Measurements from ENCODE around the gene AGBL4. TPM values are rescaled to one million over a fixed set of nuclear protein-coding genes. Genes with fewer than 3 reads are reported as not detected.

The AGBL4 gene
- total RNA-seq, 6 experiments from 2014 or later, result not detected

DNA sequence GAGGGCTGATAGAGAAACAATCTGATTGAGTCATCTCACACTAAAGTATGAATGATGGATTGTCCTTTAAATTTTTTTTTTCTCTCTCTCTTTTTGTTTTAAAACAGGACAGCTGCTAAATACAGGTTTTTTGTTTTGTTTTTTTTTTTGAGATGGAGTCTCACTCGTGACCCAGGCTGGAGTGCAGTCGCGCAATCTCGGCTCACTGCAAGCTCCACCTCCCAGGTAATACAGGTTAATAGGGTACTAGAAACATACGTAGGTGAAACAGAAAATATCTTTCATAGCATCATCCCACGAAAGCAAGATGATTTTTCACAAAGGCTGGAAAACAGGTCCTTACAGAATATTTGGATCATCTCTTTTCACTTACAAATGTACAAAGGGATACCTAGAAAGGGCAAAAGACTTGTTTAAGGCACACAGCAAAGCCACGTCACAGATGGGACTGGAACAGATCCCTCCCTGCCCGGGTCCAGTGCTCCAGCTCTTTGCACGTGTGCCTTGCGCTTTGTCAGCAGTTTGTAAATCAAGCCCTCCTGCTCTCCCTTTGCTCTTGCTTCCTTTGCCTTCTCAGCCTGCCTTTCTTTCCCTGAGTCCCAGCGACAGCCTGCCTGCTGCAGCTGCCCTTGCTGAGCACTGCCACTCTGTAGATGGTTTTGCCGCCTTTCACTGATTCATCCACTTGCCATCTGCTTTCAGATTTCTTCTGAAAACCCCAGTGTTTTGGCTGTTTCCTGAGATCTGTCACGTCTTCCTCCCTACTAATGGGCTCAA is 1075.8 kb downstream of the AGBL4 start:
- H3K4me1 Mint-ChIP-seq (ENCODE audit: low read depth), result no peaks in the 10 kb centered on the region
- no peak overlapping the region for H3K4me3 Mint-ChIP-seq
- no peaks in the 10 kb centered on the region for H3K36me3 Mint-ChIP-seq (ENCODE audit: low read depth)
- H3K27ac Mint-ChIP-seq, result no peak overlapping the region
- no peak for DNase-seq
- H3K9me3 Mint-ChIP-seq, result peaks cover 48% of the 10 kb centered on the region
- no peak for TF ChIP-seq CTCF (IDR thresholded peaks at IDR 0.05)
- H3K27me3 Mint-ChIP-seq (ENCODE audit: insufficient read depth), result peaks cover 2% of the 10 kb centered on the region

GRCh38 chr1:48946070-48946469 is 1077.7 kb downstream of the AGBL4 start:
- peaks cover 2% of the 10 kb centered on the region for H3K27me3 Mint-ChIP-seq (ENCODE audit: insufficient read depth)
- no peak for DNase-seq
- TF ChIP-seq CTCF (IDR thresholded peaks at IDR 0.05), result no peak
- peaks cover 45% of the 10 kb centered on the region for H3K9me3 Mint-ChIP-seq
- no peaks in the 10 kb centered on the region for H3K4me1 Mint-ChIP-seq (ENCODE audit: low read depth)
- H3K36me3 Mint-ChIP-seq (ENCODE audit: low read depth), result no peaks in the 10 kb centered on the region
- H3K4me3 Mint-ChIP-seq, result no peak overlapping the region
- no peak overlapping the region for H3K27ac Mint-ChIP-seq

- no peak for DNase-seq
- no peak for TF ChIP-seq CTCF (IDR thresholded peaks at IDR 0.05)
- Mint-ChIP-seq H3K9me3 (peaks cover 49% of the 10 kb centered on the region), H3K27me3 (ENCODE audit: insufficient read depth) (peaks cover 2% of the 10 kb centered on the region), H3K4me3 (no peak overlapping the region), H3K4me1 (ENCODE audit: low read depth) (no peaks in the 10 kb centered on the region), H3K36me3 (ENCODE audit: low read depth) (no peaks in the 10 kb centered on the region), H3K27ac (no peak overlapping the region)
Measured at GRCh38 chr1:48944811-48945210, 1078.9 kb downstream of the AGBL4 start.

DNA sequence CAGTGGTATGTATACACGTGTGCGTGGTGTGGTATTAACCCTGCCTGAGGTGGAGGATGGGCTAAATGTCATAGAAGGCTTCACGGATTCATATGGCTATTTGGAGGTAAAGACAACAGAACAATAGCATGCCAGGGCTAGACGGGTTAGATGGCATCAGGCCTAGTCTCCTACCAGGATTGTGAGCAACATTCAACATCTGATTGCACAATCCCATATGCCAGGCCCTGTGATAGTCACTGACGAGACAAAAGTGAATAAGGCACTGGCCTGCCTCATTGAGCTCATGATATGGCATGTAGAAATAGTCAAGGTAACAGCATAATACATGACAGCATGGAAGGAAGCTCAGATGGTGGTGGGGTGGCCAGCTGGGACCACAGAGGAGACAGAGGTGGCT is 1079.9 kb downstream of the AGBL4 start:
- Mint-ChIP-seq H3K9me3 (peaks cover 46% of the 10 kb centered on the region), H3K36me3 (ENCODE audit: low read depth) (no peaks in the 10 kb centered on the region), H3K4me1 (ENCODE audit: low read depth) (no peaks in the 10 kb centered on the region), H3K27ac (no peak overlapping the region), H3K4me3 (no peak overlapping the region), H3K27me3 (ENCODE audit: insufficient read depth) (peaks cover 2% of the 10 kb centered on the region)
- TF ChIP-seq CTCF (IDR thresholded peaks at IDR 0.05), result no peak
- no peak for DNase-seq

DNA sequence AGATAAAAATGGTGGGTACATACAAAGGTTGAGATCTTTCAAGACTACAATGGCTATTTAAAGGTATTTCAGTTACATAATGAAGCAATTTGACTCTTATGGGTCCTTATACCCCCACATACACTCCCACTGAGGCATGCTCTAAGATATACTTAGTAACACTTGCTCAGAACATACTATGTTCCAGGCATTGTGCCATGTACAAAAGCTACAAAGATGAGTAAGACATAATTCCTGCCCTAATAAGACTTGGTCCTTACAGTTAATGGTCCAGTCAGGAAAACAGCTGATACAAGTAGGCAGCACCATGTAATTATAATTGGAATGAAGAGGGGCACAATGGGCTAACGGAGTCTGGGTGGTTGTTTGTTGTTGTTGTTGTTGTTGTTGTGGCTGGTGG is 1080.4 kb downstream of the AGBL4 start:
- TF ChIP-seq CTCF (IDR thresholded peaks at IDR 0.05), result no peak
- Mint-ChIP-seq H3K27ac (no peak overlapping the region), H3K27me3 (ENCODE audit: insufficient read depth) (peaks cover 2% of the 10 kb centered on the region), H3K9me3 (peaks cover 42% of the 10 kb centered on the region), H3K4me1 (ENCODE audit: low read depth) (no peaks in the 10 kb centered on the region), H3K4me3 (no peak overlapping the region), H3K36me3 (ENCODE audit: low read depth) (no peaks in the 10 kb centered on the region)
- no peak for DNase-seq
